HepG2 (cell line): ENCODE data around the gene CSMD2.

Experiments used
- CBFB ChIP-seq: sonication (generic); formaldehyde crosslinking; IDR thresholded peaks from 2 replicates; pipeline ENCODE4 v1.4.0; 2020; ENCODE audit warnings: missing genetic modification reagents
- CTCF ChIP-seq: sonication (generic); formaldehyde crosslinking; IDR thresholded peaks from 2 replicates; pipeline ENCODE4 v1.5.0; 2020; ENCODE audit warnings: mild to moderate bottlenecking, missing genetic modification reagents, moderate library complexity
- EP300 ChIP-seq, 3 experiments: sonication (generic) in 1 of 3; formaldehyde crosslinking in 1 of 3; IDR thresholded peaks; 2 replicates each; pipeline versions ENCODE4 v1.5.1 to v1.6.1; 2011 to 2020; ENCODE audit warnings: low read depth in 2 of 3, low read length in 2 of 3, borderline replicate concordance in 1 of 3, improper control_type of control experiment in 1 of 3, mild to moderate bottlenecking in 1 of 3, missing genetic modification reagents in 1 of 3, moderate library complexity in 1 of 3
- JUNB ChIP-seq: sonication (generic); formaldehyde crosslinking; IDR thresholded peaks from 2 replicates; pipeline ENCODE4 v1.8.0; 2022; ENCODE audit warnings: missing genetic modification reagents, mild to moderate bottlenecking, borderline replicate concordance
- NFE2 ChIP-seq: sonication (generic); formaldehyde crosslinking; IDR thresholded peaks from 2 replicates; pipeline ENCODE4 v1.4.0; 2020; ENCODE audit warnings: missing genetic modification reagents
- POLR2A ChIP-seq, 2 experiments: IDR thresholded peaks; 2 replicates each; pipeline ENCODE4 v1.6.1; 2011; ENCODE audit warnings: low read depth in 2 of 2, low read length in 2 of 2, mild to moderate bottlenecking in 1 of 2, moderate library complexity in 1 of 2; ENCODE audit not compliant: insufficient read depth in 1 of 2
- PRDM4 ChIP-seq: sonication (generic); formaldehyde crosslinking; IDR thresholded peaks from 2 replicates; pipeline ENCODE4 v1.9.0; 2021; ENCODE audit warnings: missing genetic modification reagents, borderline replicate concordance
- ZNF263 ChIP-seq: sonication (generic); formaldehyde crosslinking; IDR thresholded peaks from 2 replicates; pipeline ENCODE4 v1.4.0; 2020; ENCODE audit warnings: missing genetic modification reagents
- ZNF274 ChIP-seq: sonication (generic); formaldehyde crosslinking; IDR thresholded peaks from 2 replicates; pipeline ENCODE4 v1.5.1; 2020; ENCODE audit warnings: mild to moderate bottlenecking, missing genetic modification reagents
- ZNF891 ChIP-seq: sonication (generic); formaldehyde crosslinking; IDR thresholded peaks from 2 replicates; pipeline ENCODE4 v1.5.0; 2020; ENCODE audit warnings: mild to moderate bottlenecking, missing genetic modification reagents
- TF ChIP-seq, protein P1 (sequence below): sonication (generic); formaldehyde crosslinking; IDR thresholded peaks from 2 replicates; pipeline ENCODE4 v1.5.1; 2020; ENCODE audit warnings: mild to moderate bottlenecking, missing genetic modification reagents, borderline replicate concordance

DNA sequence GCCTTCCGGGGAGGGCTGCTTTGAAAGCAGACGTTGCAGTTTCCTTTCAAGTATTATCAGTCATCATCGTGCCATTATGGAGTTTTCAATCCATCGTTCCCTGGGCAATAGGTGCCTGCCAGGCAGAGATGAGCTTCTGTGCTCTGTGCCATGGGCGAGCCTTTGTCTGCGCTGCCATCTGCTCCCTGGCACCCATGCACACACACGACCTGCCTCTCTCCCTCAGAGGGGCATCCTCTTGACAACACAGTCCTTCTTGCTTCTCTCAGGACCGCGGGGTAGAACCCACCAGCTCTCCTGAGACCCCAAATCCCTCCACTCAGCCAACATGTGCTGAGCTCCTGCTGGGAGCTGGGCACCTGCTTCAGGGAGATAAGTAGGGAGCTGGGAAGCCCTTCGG is 151.9 kb downstream of the CSMD2 start:
- TF ChIP-seq CBFB (CRISPR knock-in tag) (no peak), EP300 (IDR thresholded peaks at IDR 0.05; ENCODE audit: low read depth in 2 of 2, low read length in 2 of 2) (no peak), EP300 (CRISPR knock-in tag; IDR thresholded peaks at IDR 0.05; ENCODE audit: borderline replicate concordance) (no peak), POLR2A (IDR thresholded peaks at IDR 0.05; ENCODE audit: insufficient read depth in 1 of 2, low read depth in 2 of 2, low read length in 2 of 2) (no peak), ZNF891 (CRISPR knock-in tag) (no peak), JUNB (no peak), ZNF274 (CRISPR knock-in tag) (no peak), ZNF263 (CRISPR knock-in tag) (no peak), NFE2 (CRISPR knock-in tag) (no peak), PRDM4 (no peak), CTCF (CRISPR knock-in tag) (no peak)
- TF ChIP-seq, protein P1, sequence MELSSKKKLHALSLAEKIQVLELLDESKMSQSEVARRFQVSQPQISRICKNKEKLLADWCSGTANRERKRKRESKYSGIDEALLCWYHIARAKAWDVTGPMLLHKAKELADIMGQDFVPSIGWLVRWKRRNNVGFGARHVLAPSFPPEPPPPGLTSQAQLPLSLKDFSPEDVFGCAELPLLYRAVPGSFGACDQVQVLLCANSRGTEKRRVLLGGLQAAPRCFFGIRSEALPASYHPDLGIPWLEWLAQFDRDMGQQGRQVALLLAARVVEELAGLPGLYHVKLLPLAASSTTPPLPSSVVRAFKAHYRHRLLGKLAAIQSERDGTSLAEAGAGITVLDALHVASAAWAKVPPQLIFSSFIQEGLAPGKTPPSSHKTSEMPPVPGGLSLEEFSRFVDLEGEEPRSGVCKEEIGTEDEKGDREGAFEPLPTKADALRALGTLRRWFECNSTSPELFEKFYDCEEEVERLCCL, result no peak
